ENCODE results near the gene MAMLD1.

The MAMLD1 gene

GRCh38 chrX:150530821-150531220 is 167.7 kb downstream of the MAMLD1 start:
- DNase-seq (ENCODE audit: low spot score), result no peak

GRCh38 chrX:150531467-150531866 is 168.3 kb downstream of the MAMLD1 start:
- no peak for DNase-seq (ENCODE audit: low spot score)

GRCh38 chrX:150533863-150534262 is 170.7 kb downstream of the MAMLD1 start:
- DNase-seq (ENCODE audit: low spot score), result no peak

GRCh38 chrX:150536455-150537116 is 173.5 kb downstream of the MAMLD1 start:
- DNase-seq (ENCODE audit: low spot score), result no peak

GRCh38 chrX:150537851-150538250 is 174.7 kb downstream of the MAMLD1 start:
- no peak for DNase-seq (ENCODE audit: low spot score)

GRCh38 chrX:150540965-150541364 is 177.8 kb downstream of the MAMLD1 start:
- no peak for DNase-seq (ENCODE audit: low spot score)

GRCh38 chrX:150542846-150543229 is 179.7 kb downstream of the MAMLD1 start:
- no peak for DNase-seq (ENCODE audit: low spot score)

GRCh38 chrX:150543230-150544155 is 180.4 kb downstream of the MAMLD1 start:
- DNase-seq (ENCODE audit: low spot score), result no peak

- DNase-seq (ENCODE audit: low spot score), result no peak
These were observed 181.2 kb downstream of the MAMLD1 start for GRCh38 chrX:150544222-150544787.

- DNase-seq (ENCODE audit: low spot score), result no peak
These were observed 182.0 kb downstream of the MAMLD1 start for GRCh38 chrX:150544835-150545770.

- DNase-seq (ENCODE audit: low spot score), result no peak
These were observed 183.6 kb downstream of the MAMLD1 start for GRCh38 chrX:150546711-150547153.

- DNase-seq (ENCODE audit: low spot score), result no peak
These were observed 184.4 kb downstream of the MAMLD1 start for GRCh38 chrX:150547375-150548115.

GRCh38 chrX:150548251-150548650 is 185.1 kb downstream of the MAMLD1 start:
- DNase-seq (ENCODE audit: low spot score), result no peak

- DNase-seq (ENCODE audit: low spot score), result no peak
These were observed 185.6 kb downstream of the MAMLD1 start for GRCh38 chrX:150548684-150549083.

- no peak for DNase-seq (ENCODE audit: low spot score)
These were observed 188.8 kb downstream of the MAMLD1 start for GRCh38 chrX:150551963-150552362.

GRCh38 chrX:150558424-150558823 is 195.3 kb downstream of the MAMLD1 start:
- DNase-seq (ENCODE audit: low spot score), result no peak
